MCF 10A (cell line): ENCODE results near the gene TDRD6. TPM values are rescaled to one million over a fixed set of nuclear protein-coding genes. Genes with fewer than 3 reads are reported as not detected.
"Not testable (repeated sequence)": the region's sequence is repeated elsewhere in the genome, so short reads cannot be mapped to it uniquely, and the experiment has no call there.

Experiments used
- BruUV-seq: library from RNA; stranded (reverse); fragments of 400-500 nt; replicated peaks from 2 replicates; lab custom pipeline; 2021; lab: Mats Ljungman, UMichigan
- CTCF ChIA-PET: fragments of 300-600 bp; sonication (Branson Sonifier 250); formaldehyde crosslinking; extraction: SDS; loops from one replicate; lab custom pipeline; 2021; ENCODE audit warnings: antibody characterized with exemption, inconsistent platforms; lab: Yijun Ruan, JAX
- POLR2A ChIA-PET: fragments of 300-600, 350-650 bp; sonication (Branson Sonifier 250); formaldehyde crosslinking; extraction: SDS; loops from one replicate; lab custom pipeline; 2020; ENCODE audit warnings: antibody characterized with exemption, inconsistent platforms; lab: Yijun Ruan, JAX
- DNase-seq: peaks from one replicate; pipeline ENCODE4 v3.0.0-alpha.2; 2018; ENCODE audit not compliant: unreplicated experiment
- H3K27ac Mint-ChIP-seq: one replicate; pipeline ENCODE4 v1.8.0; 2022; ENCODE audit warnings: mild to moderate bottlenecking, low read depth, mixed read lengths; ENCODE audit not compliant: unreplicated experiment
- H3K27me3 Mint-ChIP-seq: one replicate; pipeline ENCODE4 v1.8.0; 2022; ENCODE audit warnings: mixed read lengths; ENCODE audit not compliant: insufficient read depth, unreplicated experiment
- H3K36me3 Mint-ChIP-seq: one replicate; pipeline ENCODE4 v1.8.0; 2022; ENCODE audit warnings: mild to moderate bottlenecking, moderate library complexity, mixed read lengths; ENCODE audit not compliant: insufficient read depth, unreplicated experiment
- H3K4me1 Mint-ChIP-seq: one replicate; pipeline ENCODE4 v1.8.0; 2022; ENCODE audit warnings: mixed read lengths; ENCODE audit not compliant: insufficient read depth, unreplicated experiment
- H3K4me3 Mint-ChIP-seq: one replicate; pipeline ENCODE4 v1.8.0; 2022; ENCODE audit warnings: mild to moderate bottlenecking, moderate library complexity, mixed read lengths; ENCODE audit not compliant: unreplicated experiment
- H3K9me3 Mint-ChIP-seq: one replicate; pipeline ENCODE4 v1.8.0; 2022; ENCODE audit warnings: mixed read lengths; ENCODE audit not compliant: unreplicated experiment
- CTCF ChIP-seq: fragments of 200-600 bp; IDR thresholded peaks from one replicate; pipeline ENCODE4 v1.8.0; 2022; ENCODE audit warnings: antibody characterized with exemption, mild to moderate bottlenecking; ENCODE audit not compliant: unreplicated experiment
- intact Hi-C: fragments of 100-400 bp; cut with micrococcal nuclease; formaldehyde crosslinking; loops from 2 replicates; pipeline ENCODE4 v1.14.1; 2022
- total RNA-seq: library from RNA; stranded (reverse); gene quantifications from 2 replicates; pipeline ENCODE4 v1.2.3, GENCODE V29; 2022

Gene TDRD6
- total RNA-seq, 1 experiment from 2014 or later, result 0.56 TPM

GRCh38 chr6:46741910-46742309 lies 54.2 kb downstream of the TDRD6 start:
- no peaks in the 10 kb centered on the region for H3K4me1 Mint-ChIP-seq
- no peak overlapping the region for H3K4me3 Mint-ChIP-seq
- no peak overlapping the region for H3K27ac Mint-ChIP-seq
- ChIA-PET CTCF (no interaction called here), POLR2A (no interaction called here)
- H3K36me3 Mint-ChIP-seq, result no peaks in the 10 kb centered on the region
- intact Hi-C loops, result no loop called here
- peaks cover 23% of the 10 kb centered on the region for H3K27me3 Mint-ChIP-seq
- BruUV-seq, result no TSS peak
- no peaks in the 10 kb centered on the region for H3K9me3 Mint-ChIP-seq
- no peak for TF ChIP-seq CTCF
- no peak for DNase-seq

DNA sequence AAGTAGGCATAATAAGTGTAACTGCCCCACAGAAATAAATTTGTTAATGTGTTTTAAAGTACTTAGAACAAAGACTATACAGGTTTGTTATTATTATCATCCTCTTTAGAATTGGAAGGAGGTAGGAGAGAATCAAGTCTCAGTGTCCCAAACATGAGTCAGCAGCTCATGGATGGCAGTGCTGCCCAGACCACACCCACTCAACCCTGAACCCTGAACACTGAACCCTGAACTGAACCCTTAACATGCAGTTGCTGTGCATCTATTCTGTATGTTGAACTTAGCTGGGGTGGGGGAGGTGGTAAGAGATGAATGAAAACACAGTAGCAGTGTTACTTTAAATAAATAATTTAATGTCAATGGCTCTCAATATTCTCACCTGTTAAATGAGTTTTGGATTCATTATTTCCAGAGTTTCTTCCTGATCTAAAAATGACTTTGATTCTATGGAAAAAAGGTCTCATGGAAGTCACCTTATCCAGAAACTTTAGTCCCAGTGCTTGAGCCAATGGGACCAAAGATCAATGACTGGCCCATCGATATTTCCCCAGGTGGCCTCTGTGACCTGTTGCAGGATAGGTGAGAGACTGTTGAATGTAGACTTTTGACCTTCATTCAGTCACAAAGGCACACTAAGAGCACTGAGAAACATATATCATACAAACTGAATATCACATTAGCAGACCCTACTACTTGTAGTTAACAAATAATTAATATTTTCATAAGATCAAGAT lies 55.9 kb downstream of the TDRD6 start:
- H3K9me3 Mint-ChIP-seq, result no peaks in the 10 kb centered on the region
- no peak overlapping the region for H3K4me3 Mint-ChIP-seq
- H3K27ac Mint-ChIP-seq, result no peak overlapping the region
- peaks cover 23% of the 10 kb centered on the region for H3K27me3 Mint-ChIP-seq
- CTCF ChIA-PET, result no interaction called here
- no peak for DNase-seq
- BruUV-seq, result no TSS peak
- H3K4me1 Mint-ChIP-seq, result no peaks in the 10 kb centered on the region
- intact Hi-C loops, result no loop called here
- no peaks in the 10 kb centered on the region for H3K36me3 Mint-ChIP-seq
- POLR2A ChIA-PET, result no interaction called here
- no peak for TF ChIP-seq CTCF

DNA sequence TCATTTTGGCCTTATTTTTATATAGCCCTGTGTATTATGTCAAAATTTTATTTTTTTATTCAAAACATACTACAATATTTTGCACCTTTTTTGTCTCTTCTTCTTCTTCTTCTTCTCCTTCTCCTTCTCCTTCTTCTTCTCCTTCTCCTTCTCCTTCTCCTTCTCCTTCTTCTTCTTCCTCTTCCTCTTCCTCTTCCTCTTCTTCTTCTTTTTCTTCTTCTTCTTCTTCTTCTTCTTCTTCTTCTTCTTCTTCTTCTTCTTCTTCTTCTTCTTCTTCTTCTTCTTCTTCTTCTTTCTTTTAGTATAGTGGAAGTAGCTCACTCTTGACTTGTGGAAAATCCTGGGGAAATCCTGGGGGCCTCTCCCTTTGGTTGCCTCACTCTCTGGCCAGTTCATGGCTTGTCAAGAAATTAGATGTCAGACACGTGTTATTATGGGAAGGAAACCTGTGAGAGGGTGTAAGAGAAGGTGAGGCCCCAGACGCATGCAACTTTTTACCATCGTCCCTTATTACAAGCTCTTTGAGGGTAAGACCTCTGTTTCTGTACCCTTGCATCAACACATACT lies 56.6 kb downstream of the TDRD6 start:
- H3K27ac Mint-ChIP-seq, BruUV-seq, H3K36me3 Mint-ChIP-seq, H3K4me3 Mint-ChIP-seq, CTCF ChIA-PET, POLR2A ChIA-PET, H3K4me1 Mint-ChIP-seq, intact Hi-C loops, H3K9me3 Mint-ChIP-seq, DNase-seq: not testable (repeated sequence)
- peaks cover 23% of the 10 kb centered on the region for H3K27me3 Mint-ChIP-seq

GRCh38 chr6:46745973-46746372 lies 58.3 kb downstream of the TDRD6 start:
- H3K4me3 Mint-ChIP-seq, result no peak overlapping the region
- no peaks in the 10 kb centered on the region for H3K36me3 Mint-ChIP-seq
- intact Hi-C loops, result no loop called here
- no peak overlapping the region for H3K27ac Mint-ChIP-seq
- BruUV-seq, result no TSS peak
- ChIA-PET CTCF (interaction anchor here (0.5 to 1.1 kb wide), 3 partner anchors 12 to 898 kb away, joined by 3 to 4 read pairs (median 4); no protein-coding TSS in a partner anchor), POLR2A (interaction anchor here (0.6 kb wide), 1 partner anchor 240 kb away, joined by 3 read pairs; no protein-coding TSS in a partner anchor)
- peaks cover 23% of the 10 kb centered on the region for H3K27me3 Mint-ChIP-seq
- H3K4me1 Mint-ChIP-seq, result no peaks in the 10 kb centered on the region
- no peak for TF ChIP-seq CTCF
- H3K9me3 Mint-ChIP-seq, result no peaks in the 10 kb centered on the region
- DNase-seq, result no peak
